K562 (cell line): Measurements from ENCODE around the gene CHST8. TPM values are rescaled to one million over a fixed set of nuclear protein-coding genes. Genes with fewer than 3 reads are reported as not detected.

ENCODE experiments used
- ATAC-seq: fragments of 200-7000 bp; cut with Tn5 transposase; 3 replicates; pipeline ENCODE4 v1.9.1; 2020; ENCODE audit warnings: moderate library complexity
- BruUV-seq: library from RNA; stranded (reverse); fragments of 400-500 nt; replicated peaks from 2 replicates; lab custom pipeline; 2021; lab: Mats Ljungman, UMichigan
- CTCF ChIA-PET: fragments of 300-600 bp; formaldehyde crosslinking; extraction: SDS; loops from one replicate; lab custom pipeline; 2021; ENCODE audit warnings: low intra/inter-chr PET ratio; lab: Yijun Ruan, JAX
- POLR2A ChIA-PET: fragments of 300-600, 350-650 bp; sonication (Branson Sonifier 250); formaldehyde crosslinking; extraction: SDS; loops from one replicate; lab custom pipeline; 2021; ENCODE audit warnings: antibody characterized with exemption, inconsistent platforms; lab: Yijun Ruan, JAX
- DNase-seq, 4 experiments: peaks; one replicate each; pipeline versions ENCODE4 v3.0.0 to v3.0.0-alpha.2; 2011 to 2018; ENCODE audit warnings: low spot score in 3 of 4, mixed read lengths in 3 of 4; ENCODE audit errors: extremely low read depth in 1 of 4
- FAIRE-seq: peaks from 2 replicates; lab custom pipeline; 2011; peaks lifted over from hg19 to GRCh38; lab: Jason Lieb, UNC
- H2AFZ ChIP-seq: 2 replicates; pipeline ENCODE4 v1.6.0; 2011; ENCODE audit warnings: low read depth, low read length, control low read depth, inconsistent platforms
- H3K27ac ChIP-seq: fragments of 200-600 bp; 3 replicates; pipeline ENCODE4 v1.8.0; 2011; ENCODE audit warnings: low read depth, mild to moderate bottlenecking, control low read depth, inconsistent platforms, low read length, moderate library complexity, mixed read lengths; ENCODE audit errors: extremely low read depth
- H3K27me3 ChIP-seq, 2 experiments: fragments of 300-600 bp in 1 of 2; 2 replicates in 1 of 2; 3 replicates in 1 of 2; pipeline versions ENCODE4 v1.6.0 to v1.8.0; 2011; ENCODE audit warnings: inconsistent platforms in 2 of 2, low read length in 2 of 2, mild to moderate bottlenecking in 1 of 2, mixed read lengths in 1 of 2, moderate library complexity in 1 of 2; ENCODE audit not compliant: control insufficient read depth in 2 of 2, insufficient read depth in 2 of 2
- H3K36me3 ChIP-seq: fragments of 300-600 bp; 3 replicates; pipeline ENCODE4 v1.8.0; 2011; ENCODE audit warnings: mild to moderate bottlenecking, low read length, inconsistent platforms; ENCODE audit not compliant: control insufficient read depth, insufficient read depth
- H3K4me1 ChIP-seq, 2 experiments: fragments of 200-600 bp in 1 of 2; replicated peaks in 1 of 2; 2 replicates in 1 of 2; 3 replicates in 1 of 2; pipeline versions ENCODE4 v1.5.1 to v1.8.0; 2011; ENCODE audit warnings: inconsistent platforms in 2 of 2, low read length in 2 of 2, mild to moderate bottlenecking in 1 of 2, mixed read lengths in 1 of 2, moderate library complexity in 1 of 2; ENCODE audit not compliant: control insufficient read depth in 2 of 2, insufficient read depth in 2 of 2
- H3K4me2 ChIP-seq: 2 replicates; pipeline ENCODE4 v1.6.1; 2011; ENCODE audit warnings: low read length, control low read depth, inconsistent platforms, mixed read lengths; ENCODE audit not compliant: insufficient read depth
- H3K4me3 ChIP-seq: fragments of 200-600 bp; sonication (generic), shearing (Covaris generic); 2 replicates; pipeline ENCODE4 v1.5.1; 2016; ENCODE audit warnings: control low read depth, inconsistent platforms
- H3K79me2 ChIP-seq: fragments of 200-600 bp; 3 replicates; pipeline ENCODE4 v1.8.0; 2011; ENCODE audit warnings: low read length, inconsistent platforms; ENCODE audit not compliant: control insufficient read depth, insufficient read depth
- H3K9ac ChIP-seq, 2 experiments: 2 replicates each; pipeline versions ENCODE4 v1.6.0 to v1.6.1; 2011; ENCODE audit warnings: low read depth in 2 of 2, low read length in 2 of 2, control low read depth in 1 of 2, inconsistent platforms in 1 of 2, mild to moderate bottlenecking in 1 of 2, mixed read lengths in 1 of 2; ENCODE audit not compliant: insufficient read depth in 1 of 2
- H3K9me1 ChIP-seq: one replicate; pipeline ENCODE4 v1.6.0; 2011; ENCODE audit warnings: inconsistent platforms, mild to moderate bottlenecking, low read length, moderate library complexity; ENCODE audit not compliant: control insufficient read depth, insufficient read depth
- H3K9me3 ChIP-seq: replicated peaks from 2 replicates; pipeline ENCODE4 v1.5.1; 2011; ENCODE audit warnings: low read depth, low read length, inconsistent platforms; ENCODE audit not compliant: control insufficient read depth, insufficient read depth
- H4K20me1 ChIP-seq: replicated peaks from 2 replicates; pipeline ENCODE4 v1.6.1; 2011; ENCODE audit warnings: low read length, inconsistent platforms, mixed read lengths; ENCODE audit not compliant: control insufficient read depth, insufficient read depth
- CHCHD3 ChIP-seq: fragments of 250-450 bp; sonication (Bioruptor Pico); IDR thresholded peaks from 2 replicates; pipeline ENCODE4 v2.1.2; 2022; ENCODE audit warnings: mild to moderate bottlenecking
- IRF2 ChIP-seq: sonication (generic); formaldehyde crosslinking; IDR thresholded peaks from 2 replicates; pipeline ENCODE4 v1.8.1; 2022; ENCODE audit warnings: mild to moderate bottlenecking, missing genetic modification reagents
- MEIS2 ChIP-seq: fragments of 450-650 bp; IDR thresholded peaks from 2 replicates; pipeline ENCODE4 v1.6.1; 2014; ENCODE audit warnings: mild to moderate bottlenecking; ENCODE audit not compliant: partially characterized antibody
- NFE2L1 ChIP-seq: fragments of 450-650 bp; IDR thresholded peaks from 2 replicates; pipeline ENCODE4 v1.6.1; 2016; ENCODE audit warnings: missing genetic modification characterization, low read depth, mild to moderate bottlenecking, missing compliant biosample characterization, moderate library complexity, borderline replicate concordance
- SMARCA4 ChIP-seq: fragments of 450-650 bp; IDR thresholded peaks from 2 replicates; pipeline ENCODE4 v1.6.1; 2016
- ZFP1 ChIP-seq: fragments of 450-650 bp; formaldehyde crosslinking; IDR thresholded peaks from 2 replicates; pipeline ENCODE4 v1.4.0; 2020; ENCODE audit warnings: mild to moderate bottlenecking, mixed read lengths
- ZNF583 ChIP-seq: fragments of 250-450 bp; sonication (Bioruptor Pico); IDR thresholded peaks from 2 replicates; pipeline ENCODE4 v1.4.0; 2020
- ZNF764 ChIP-seq: fragments of 250-450 bp; sonication (Bioruptor Pico); IDR thresholded peaks from 2 replicates; pipeline ENCODE4 v1.4.0; 2020; ENCODE audit warnings: low read depth, mild to moderate bottlenecking, moderate library complexity
- WGBS: fragments of 100-300 bp; shearing (Covaris generic); methylation state at CpG from one replicate; pipeline ENCODE4 v1.1.6; 2016; ENCODE audit warnings: low coverage, mixed read lengths; ENCODE audit not compliant: insufficient coverage; ENCODE audit errors: missing lambda C conversion rate; 5-methylcytosine and 5-hydroxymethylcytosine counted together
- in situ Hi-C: fragments of 300-500 bp; cut with MboI; formaldehyde crosslinking; loops from 4 replicates; pipeline ENCODE4 v1.15.0; 2018; ENCODE audit warnings: inconsistent platforms, mixed read lengths
- intact Hi-C: fragments of 100-400 bp; cut with micrococcal nuclease; formaldehyde crosslinking; loops from 2 replicates; pipeline ENCODE4 v1.14.2; 2022
- polyA plus RNA-seq, 8 experiments: library from polyadenylated mRNA; depleted of rRNA in 4 of 8; stranded (reverse) in 5 of 8; unstranded in 3 of 8; fragments of >200 nt; fragmentation: Nextera tagmentation in 2 of 8; fragmentation: Illumina TruSeq in 1 of 8; extraction: Ambion mirVana in 2 of 8; extraction: Trizol in 1 of 8; gene quantifications; 2 replicates each; pipeline versions ENCODE4 v1.2.1 to v1.2.3, GENCODE V29; 2011 to 2014; ENCODE audit warnings: inconsistent platforms in 1 of 8, missing spikeins in 1 of 8
- total RNA-seq, 7 experiments: library from RNA; depleted of rRNA in 6 of 7; stranded (reverse); fragments of >200 nt in 6 of 7; fragmentation: Illumina TruSeq in 2 of 7; extraction: Trizol in 2 of 7; gene quantifications; 2 replicates each; pipeline versions ENCODE4 v1.2.1 to v1.2.3, GENCODE V29; 2011 to 2021; ENCODE audit warnings: low replicate concordance in 1 of 7
- TF ChIP-seq, protein P1 (sequence below): fragments of 250-450 bp; sonication (Bioruptor Pico); IDR thresholded peaks from 2 replicates; pipeline ENCODE4 v1.8.0; 2022; ENCODE audit warnings: moderate library complexity, mild to moderate bottlenecking, inconsistent platforms
- TF ChIP-seq, protein P2 (sequence below), 2 experiments: fragments of 450-650 bp; IDR thresholded peaks; 2 replicates each; pipeline ENCODE4 v1.6.1; 2016; ENCODE audit warnings: mild to moderate bottlenecking in 2 of 2, borderline replicate concordance in 1 of 2, low read depth in 1 of 2, moderate library complexity in 1 of 2
- TF ChIP-seq, protein P3 (sequence below), 2 experiments: fragments of 450-650 bp; conservative IDR thresholded peaks; 2 replicates each; pipeline ENCODE4 v1.6.1; 2017; ENCODE audit warnings: mild to moderate bottlenecking in 2 of 2, moderate library complexity in 2 of 2

CHST8 gene
- total and polyA plus RNA-seq, 9 of the 15 experiments (the other 6 are each of a cell fraction or from before 2014, with no cell fraction given), result 0.11 TPM; not detected in 8

- intact Hi-C loops (no loop called here), in situ Hi-C loops (no loop called here)
- Histone ChIP-seq H3K79me2 (no peaks in the 10 kb centered on the region; the same call in 2 of the 3 replicates), H2AFZ (no peak overlapping the region), H3K4me2 (no peak overlapping the region), H3K36me3 (peaks cover 76% of the 10 kb centered on the region; the same call in 2 of the 3 replicates), H3K4me3 (no peak overlapping the region), H3K4me1 (peaks cover 0 to 2% of the 10 kb centered on the region in 2 experiments; a peak in 1 of 5 replicates), H3K27me3 (no peaks in the 10 kb centered on the region), H4K20me1 (no peaks in the 10 kb centered on the region), H3K9ac (no peak overlapping the region), H3K9me3 (no peaks in the 10 kb centered on the region), H3K9me1 (no peaks in the 10 kb centered on the region), H3K27ac (no peak overlapping the region)
- no peak for ATAC-seq
- no peak for FAIRE-seq
- no TSS peak for BruUV-seq
- DNase-seq, result no peak
- CTCF ChIA-PET, result no interaction called here
- POLR2A ChIA-PET, result no interaction called here
- TF ChIP-seq ZFP1 (CRISPR knock-in tag) (no peak), IRF2 (CRISPR knock-in tag) (no peak), MEIS2 (no peak), ZNF583 (no peak), CHCHD3 (CRISPR knock-in tag) (no peak), ZNF764 (no peak), NFE2L1 (tag) (no peak), SMARCA4 (no peak)
- TF ChIP-seq, protein P1, sequence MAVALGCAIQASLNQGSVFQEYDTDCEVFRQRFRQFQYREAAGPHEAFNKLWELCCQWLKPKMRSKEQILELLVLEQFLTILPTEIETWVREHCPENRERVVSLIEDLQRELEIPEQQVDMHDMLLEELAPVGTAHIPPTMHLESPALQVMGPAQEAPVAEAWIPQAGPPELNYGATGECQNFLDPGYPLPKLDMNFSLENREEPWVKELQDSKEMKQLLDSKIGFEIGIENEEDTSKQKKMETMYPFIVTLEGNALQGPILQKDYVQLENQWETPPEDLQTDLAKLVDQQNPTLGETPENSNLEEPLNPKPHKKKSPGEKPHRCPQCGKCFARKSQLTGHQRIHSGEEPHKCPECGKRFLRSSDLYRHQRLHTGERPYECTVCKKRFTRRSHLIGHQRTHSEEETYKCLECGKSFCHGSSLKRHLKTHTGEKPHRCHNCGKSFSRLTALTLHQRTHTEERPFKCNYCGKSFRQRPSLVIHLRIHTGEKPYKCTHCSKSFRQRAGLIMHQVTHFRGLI, result no peak
- TF ChIP-seq, protein P2, sequence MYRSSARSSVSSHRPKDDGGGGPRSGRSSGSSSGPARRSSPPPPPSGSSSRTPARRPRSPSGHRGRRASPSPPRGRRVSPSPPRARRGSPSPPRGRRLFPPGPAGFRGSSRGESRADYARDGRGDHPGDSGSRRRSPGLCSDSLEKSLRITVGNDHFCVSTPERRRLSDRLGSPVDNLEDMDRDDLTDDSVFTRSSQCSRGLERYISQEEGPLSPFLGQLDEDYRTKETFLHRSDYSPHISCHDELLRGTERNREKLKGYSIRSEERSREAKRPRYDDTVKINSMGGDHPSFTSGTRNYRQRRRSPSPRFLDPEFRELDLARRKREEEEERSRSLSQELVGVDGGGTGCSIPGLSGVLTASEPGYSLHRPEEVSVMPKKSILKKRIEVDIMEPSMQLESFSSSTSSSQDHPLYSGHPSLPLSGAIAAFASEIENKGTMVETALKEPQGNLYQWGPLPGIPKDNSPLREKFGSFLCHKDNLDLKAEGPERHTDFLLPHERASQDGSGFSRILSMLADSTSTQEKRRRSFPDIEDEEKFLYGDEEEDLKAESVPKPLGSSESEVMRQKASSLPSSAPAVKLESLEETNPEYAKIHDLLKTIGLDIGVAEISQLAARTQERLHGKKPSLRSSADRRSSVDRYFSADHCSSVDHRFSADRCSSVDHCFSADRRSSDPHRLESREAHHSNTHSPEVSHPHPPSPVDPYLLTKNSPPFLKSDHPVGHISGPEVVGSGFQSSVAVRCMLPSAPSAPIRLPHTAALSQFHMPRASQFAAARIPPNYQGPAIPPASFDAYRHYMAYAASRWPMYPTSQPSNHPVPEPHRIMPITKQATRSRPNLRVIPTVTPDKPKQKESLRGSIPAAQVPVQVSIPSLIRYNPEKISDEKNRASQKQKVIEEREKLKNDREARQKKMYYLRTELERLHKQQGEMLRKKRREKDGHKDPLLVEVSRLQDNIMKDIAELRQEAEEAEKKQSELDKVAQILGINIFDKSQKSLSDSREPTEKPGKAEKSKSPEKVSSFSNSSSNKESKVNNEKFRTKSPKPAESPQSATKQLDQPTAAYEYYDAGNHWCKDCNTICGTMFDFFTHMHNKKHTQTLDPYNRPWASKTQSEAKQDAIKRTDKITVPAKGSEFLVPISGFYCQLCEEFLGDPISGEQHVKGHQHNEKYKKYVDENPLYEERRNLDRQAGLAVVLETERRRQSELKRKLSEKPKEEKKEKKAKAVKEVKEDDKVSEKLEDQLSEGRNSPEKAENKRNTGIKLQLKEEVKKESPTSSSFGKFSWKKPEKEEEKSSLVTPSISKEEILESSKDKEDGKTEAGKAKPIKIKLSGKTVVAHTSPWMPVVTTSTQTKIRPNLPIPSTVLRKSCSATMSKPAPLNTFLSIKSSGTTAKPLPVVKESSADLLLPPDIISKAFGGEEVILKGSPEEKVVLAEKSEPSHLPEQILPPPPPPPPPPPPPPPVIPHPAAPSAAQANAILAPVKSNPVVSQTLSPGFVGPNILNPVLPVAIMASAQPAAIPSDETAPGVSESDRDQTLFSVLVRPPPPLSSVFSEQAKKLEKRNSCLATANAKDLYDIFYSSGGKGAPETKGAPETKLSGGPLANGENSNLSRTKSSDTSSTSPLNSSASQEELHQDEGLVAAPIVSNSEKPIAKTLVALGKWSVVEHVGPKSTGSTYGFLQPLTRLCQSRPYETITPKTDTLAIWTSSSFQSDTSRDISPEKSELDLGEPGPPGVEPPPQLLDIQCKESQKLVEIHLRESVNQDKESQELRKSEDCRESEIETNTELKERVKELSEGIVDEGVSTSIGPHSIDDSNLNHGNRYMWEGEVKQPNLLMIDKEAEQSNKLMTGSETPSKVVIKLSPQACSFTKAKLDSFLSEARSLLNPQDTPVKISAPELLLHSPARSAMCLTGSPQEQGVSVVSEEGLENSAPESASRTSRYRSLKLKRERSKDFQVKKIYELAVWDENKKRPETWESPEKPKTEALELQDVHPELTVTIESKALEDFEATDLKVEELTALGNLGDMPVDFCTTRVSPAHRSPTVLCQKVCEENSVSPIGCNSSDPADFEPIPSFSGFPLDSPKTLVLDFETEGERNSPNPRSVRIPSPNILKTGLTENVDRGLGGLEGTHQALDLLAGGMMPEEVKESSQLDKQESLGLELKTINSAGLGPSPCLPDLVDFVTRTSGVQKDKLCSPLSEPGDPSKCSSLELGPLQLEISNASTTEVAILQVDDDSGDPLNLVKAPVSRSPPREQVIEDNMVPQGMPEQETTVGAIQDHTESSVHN (IDR thresholded peaks at IDR 0.05; ENCODE audit: borderline replicate concordance in 1 of 2, low read depth in 1 of 2), result no peak
- TF ChIP-seq, protein P3, sequence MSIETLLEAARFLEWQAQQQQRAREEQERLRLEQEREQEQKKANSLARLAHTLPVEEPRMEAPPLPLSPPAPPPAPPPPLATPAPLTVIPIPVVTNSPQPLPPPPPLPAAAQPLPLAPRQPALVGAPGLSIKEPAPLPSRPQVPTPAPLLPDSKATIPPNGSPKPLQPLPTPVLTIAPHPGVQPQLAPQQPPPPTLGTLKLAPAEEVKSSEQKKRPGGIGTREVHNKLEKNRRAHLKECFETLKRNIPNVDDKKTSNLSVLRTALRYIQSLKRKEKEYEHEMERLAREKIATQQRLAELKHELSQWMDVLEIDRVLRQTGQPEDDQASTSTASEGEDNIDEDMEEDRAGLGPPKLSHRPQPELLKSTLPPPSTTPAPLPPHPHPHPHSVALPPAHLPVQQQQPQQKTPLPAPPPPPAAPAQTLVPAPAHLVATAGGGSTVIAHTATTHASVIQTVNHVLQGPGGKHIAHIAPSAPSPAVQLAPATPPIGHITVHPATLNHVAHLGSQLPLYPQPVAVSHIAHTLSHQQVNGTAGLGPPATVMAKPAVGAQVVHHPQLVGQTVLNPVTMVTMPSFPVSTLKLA (conservative IDR thresholded peaks at IDR 0.05), result no peak
- 82% methylated on average over 5 of the region's 8 CpGs for WGBS
These were observed 184.7 kb downstream of the CHST8 start for GRCh38 chr19:33806434-33806881.
